Panc1 (cell line): Measurements from ENCODE around the gene SLC22A16. TPM values are rescaled to one million over a fixed set of nuclear protein-coding genes. Genes with fewer than 3 reads are reported as not detected.

ENCODE experiments used
- ATAC-seq: fragments of 200-7000 bp; cut with Tn5 transposase; 2 replicates; pipeline ENCODE4 v1.9.1; 2020; ENCODE audit warnings: mild to moderate bottlenecking, moderate library complexity
- BruUV-seq: library from RNA; stranded (reverse); fragments of 400-500 nt; replicated peaks from 2 replicates; lab custom pipeline; 2021; lab: Mats Ljungman, UMichigan
- CTCF ChIA-PET: fragments of 300-600 bp; sonication (Branson Sonifier 250); formaldehyde crosslinking; loops from one replicate; lab custom pipeline; 2022; ENCODE audit warnings: antibody characterized with exemption; lab: Charles Lee
- POLR2A ChIA-PET: fragments of 300-600 bp; sonication (Branson Sonifier 250); formaldehyde crosslinking; loops from one replicate; lab custom pipeline; 2022; ENCODE audit warnings: antibody characterized with exemption; lab: Charles Lee
- DNase-seq: peaks from one replicate; pipeline ENCODE4 v3.0.0-alpha.2; 2010; ENCODE audit warnings: low read depth, low spot score
- H3K27ac ChIP-seq: 2 replicates; pipeline ENCODE4 v1.5.1; 2011; ENCODE audit warnings: mild to moderate bottlenecking, low read length, inconsistent platforms
- H3K27me3 ChIP-seq: fragments of 200-500 bp; sonication (Bioruptor generic); 2 replicates; pipeline ENCODE4 v1.6.0; 2014; ENCODE audit warnings: low read length, inconsistent platforms; ENCODE audit not compliant: control insufficient read depth, insufficient read depth
- H3K36me3 ChIP-seq: fragments of 200-500 bp; sonication (Bioruptor generic); 2 replicates; pipeline ENCODE4 v1.5.1; 2014; ENCODE audit warnings: inconsistent platforms, mild to moderate bottlenecking, low read length, moderate library complexity; ENCODE audit not compliant: control insufficient read depth, insufficient read depth
- H3K4me1 ChIP-seq: 2 replicates; pipeline ENCODE4 v1.5.1; 2011; ENCODE audit warnings: inconsistent platforms, mild to moderate bottlenecking, low read length, moderate library complexity; ENCODE audit not compliant: control insufficient read depth, insufficient read depth
- H3K4me3 ChIP-seq, 2 experiments: 2 replicates each; pipeline ENCODE4 v1.5.1; 2011 to 2012; ENCODE audit warnings: low read depth in 2 of 2, low read length in 2 of 2, mild to moderate bottlenecking in 2 of 2, inconsistent platforms in 1 of 2, moderate library complexity in 1 of 2
- H3K9me3 ChIP-seq: fragments of 200-500 bp; sonication (Bioruptor generic); 2 replicates; pipeline ENCODE4 v1.5.1; 2014; ENCODE audit warnings: low read depth, mild to moderate bottlenecking, inconsistent platforms, low read length, moderate library complexity; ENCODE audit not compliant: control insufficient read depth, insufficient read depth
- CTCF ChIP-seq: fragments of 450-650 bp; IDR thresholded peaks from 2 replicates; pipeline ENCODE4 v1.5.1; 2017; ENCODE audit warnings: mild to moderate bottlenecking
- POLR2AphosphoS5 ChIP-seq: IDR thresholded peaks from 2 replicates; pipeline ENCODE4 v1.6.1; 2012; ENCODE audit warnings: mild to moderate bottlenecking, low read depth, low read length, moderate library complexity
- REST ChIP-seq, 2 experiments: IDR thresholded peaks; 2 replicates each; pipeline ENCODE4 v1.6.1; 2011 to 2012; ENCODE audit warnings: low read depth in 2 of 2, control low read depth in 1 of 2, low read length in 1 of 2, mild to moderate bottlenecking in 1 of 2, moderate library complexity in 1 of 2; ENCODE audit not compliant: insufficient read depth in 1 of 2
- SIN3A ChIP-seq: IDR thresholded peaks from 2 replicates; pipeline ENCODE4 v1.6.1; 2012; ENCODE audit warnings: low read depth, mild to moderate bottlenecking, low read length, moderate library complexity, borderline replicate concordance; ENCODE audit not compliant: insufficient read depth
- TCF7L2 ChIP-seq: IDR thresholded peaks from 2 replicates; pipeline ENCODE4 v1.6.1; 2011; ENCODE audit warnings: mild to moderate bottlenecking, low read depth, low read length, inconsistent platforms
- in situ Hi-C: cut with HindIII; loops from 2 replicates; pipeline ENCODE4 v1.10.0; 2016; ENCODE audit warnings: low sequenced_read_pairs, low pct_unique_long_range_greater_than_20kb
- intact Hi-C: fragments of 100-400 bp; cut with micrococcal nuclease; formaldehyde crosslinking; loops from one replicate; pipeline ENCODE4 v1.10.0; 2022; ENCODE audit not compliant: unreplicated experiment
- total RNA-seq: library from RNA; stranded (reverse); gene quantifications from one replicate; pipeline ENCODE4 v1.2.1, GENCODE V29; 2021; ENCODE audit not compliant: unreplicated experiment

Gene SLC22A16
- total RNA-seq, 1 experiment from 2014 or later, result not detected

- no peak overlapping the region for H3K4me3 ChIP-seq
- no peak for ATAC-seq
- no peak for DNase-seq
- no TSS peak for BruUV-seq
- H3K4me1 ChIP-seq, result no peaks in the 10 kb centered on the region
- TF ChIP-seq TCF7L2 (no peak), SIN3A (no peak), REST (IDR thresholded peaks at IDR 0.05; ENCODE audit: insufficient read depth in 1 of 2, low read depth in 2 of 2, low read length in 1 of 2) (no peak), CTCF (no peak), POLR2AphosphoS5 (no peak)
- POLR2A ChIA-PET, result no interaction called here
- in situ Hi-C loops, result no loop called here
- CTCF ChIA-PET, result no interaction called here
- H3K9me3 ChIP-seq, result no peaks in the 10 kb centered on the region
- H3K36me3 ChIP-seq, result no peaks in the 10 kb centered on the region
- intact Hi-C loops, result no loop called here
- no peak overlapping the region for H3K27ac ChIP-seq
- H3K27me3 ChIP-seq, result peaks cover 18% of the 10 kb centered on the region
Measured at GRCh38 chr6:110432285-110432900, 44.0 kb downstream of the SLC22A16 start.

GRCh38 chr6:110430741-110431140 is 45.7 kb downstream of the SLC22A16 start:
- Histone ChIP-seq H3K27ac (no peak overlapping the region), H3K9me3 (no peaks in the 10 kb centered on the region), H3K27me3 (peaks cover 22% of the 10 kb centered on the region), H3K4me1 (no peaks in the 10 kb centered on the region), H3K36me3 (no peaks in the 10 kb centered on the region), H3K4me3 (no peak overlapping the region)
- TF ChIP-seq TCF7L2, result no peak
- no peak for TF ChIP-seq CTCF
- no peak for TF ChIP-seq REST (IDR thresholded peaks at IDR 0.05; ENCODE audit: insufficient read depth in 1 of 2, low read depth in 2 of 2, low read length in 1 of 2)
- TF ChIP-seq POLR2AphosphoS5, result no peak
- TF ChIP-seq SIN3A, result no peak
- DNase-seq (no peak), ATAC-seq (peak; percentile 43; the same call in 1 of the 2 replicates)
- BruUV-seq, result no TSS peak
- ChIA-PET POLR2A (no interaction called here), CTCF (interaction anchor here (0.6 kb wide), 1 partner anchor 53 kb away, joined by 4 read pairs; no protein-coding TSS in a partner anchor)
- in situ Hi-C loops (no loop called here), intact Hi-C loops (no loop called here)
